22Rv1 (cell line): ENCODE data around the gene CREBRF.

Experiments used
- CTCF ChIP-seq: fragments of 450-650 bp; IDR thresholded peaks from 2 replicates; pipeline ENCODE4 v1.5.1; 2017; ENCODE audit warnings: mild to moderate bottlenecking
- ZFX ChIP-seq: fragments of 450-650 bp; IDR thresholded peaks from 2 replicates; pipeline ENCODE4 v1.6.1; 2017; ENCODE audit warnings: antibody characterized with exemption, borderline replicate concordance

- TF ChIP-seq CTCF (no peak), ZFX (no peak)
These were observed 132.1 kb downstream of the CREBRF start for GRCh38 chr5:173188280-173188679.
